Endothelial cell of umbilical vein (primary cell): ENCODE data around the gene PRCC. TPM values are rescaled to one million over a fixed set of nuclear protein-coding genes. Genes with fewer than 3 reads are reported as not detected.

Experiments used
- BruUV-seq: library from RNA; stranded (reverse); fragments of 400-500 nt; replicated peaks from 2 replicates; lab custom pipeline; 2021; lab: Mats Ljungman, UMichigan
- CTCF ChIA-PET: fragments of 300-600, 350-600 bp; sonication (Branson Sonifier 250); formaldehyde crosslinking; loops from one replicate; lab custom pipeline; 2021; ENCODE audit warnings: antibody characterized with exemption, inconsistent platforms; lab: Charles Lee
- POLR2A ChIA-PET: fragments of 300-600, 350-600 bp; sonication (Branson Sonifier 250); formaldehyde crosslinking; loops from one replicate; lab custom pipeline; 2021; ENCODE audit warnings: antibody characterized with exemption, inconsistent platforms; lab: Charles Lee
- DNase-seq: peaks from one replicate; pipeline ENCODE4 v3.0.0-alpha.2; 2011; ENCODE audit warnings: low read depth, low spot score
- FAIRE-seq: peaks from 2 replicates; lab custom pipeline; 2011; peaks lifted over from hg19 to GRCh38; lab: Jason Lieb, UNC
- H2AFZ ChIP-seq: 2 replicates; pipeline ENCODE4 v1.6.0; 2012; ENCODE audit warnings: low read depth, low read length, control low read depth, inconsistent platforms
- H3K27ac ChIP-seq: 2 replicates; pipeline ENCODE4 v1.5.1; 2011; ENCODE audit warnings: low read depth, mild to moderate bottlenecking, control low read depth, low read length, moderate library complexity; ENCODE audit not compliant: insufficient read depth
- H3K27me3 ChIP-seq, 2 experiments: 2 replicates each; pipeline versions ENCODE4 v1.6.0 to v1.6.1; 2011; ENCODE audit warnings: low read length in 2 of 2, mixed read lengths in 1 of 2; ENCODE audit not compliant: control insufficient read depth in 2 of 2, insufficient read depth in 2 of 2
- H3K36me3 ChIP-seq, 2 experiments: 2 replicates in 1 of 2; 3 replicates in 1 of 2; pipeline ENCODE4 v1.5.1; 2011; ENCODE audit warnings: low read length in 2 of 2, mild to moderate bottlenecking in 1 of 2, moderate library complexity in 1 of 2; ENCODE audit not compliant: control insufficient read depth in 2 of 2, insufficient read depth in 2 of 2; ENCODE audit errors: extremely low read depth in 1 of 2
- H3K4me1 ChIP-seq: 3 replicates; pipeline ENCODE4 v1.5.1; 2011; ENCODE audit warnings: mild to moderate bottlenecking, low read length; ENCODE audit not compliant: control insufficient read depth, insufficient read depth; ENCODE audit errors: extremely low read depth
- H3K4me2 ChIP-seq: 2 replicates; pipeline ENCODE4 v1.6.1; 2011; ENCODE audit warnings: low read length, control low read depth, mixed read lengths; ENCODE audit not compliant: insufficient read depth
- H3K4me3 ChIP-seq, 3 experiments: fragments of 200-600 bp in 1 of 3; sonication (generic), shearing (Covaris generic) in 1 of 3; replicated peaks in 1 of 3; 2 replicates each; pipeline ENCODE4 v1.5.1; 2011 to 2016; ENCODE audit warnings: control low read depth in 3 of 3, low read length in 3 of 3, mild to moderate bottlenecking in 2 of 3, inconsistent platforms in 1 of 3, low read depth in 1 of 3, moderate library complexity in 1 of 3; ENCODE audit not compliant: insufficient read depth in 1 of 3
- H3K79me2 ChIP-seq: 2 replicates; pipeline ENCODE4 v1.6.0; 2012; ENCODE audit warnings: low read length, inconsistent platforms; ENCODE audit not compliant: control insufficient read depth, insufficient read depth
- H3K9ac ChIP-seq: replicated peaks from 2 replicates; pipeline ENCODE3; 2011; ENCODE audit warnings: low read length, control low read depth; ENCODE audit not compliant: insufficient read depth; ENCODE audit errors: extremely low read depth
- H3K9me1 ChIP-seq: replicated peaks from 3 replicates; pipeline ENCODE4 v1.6.0; 2011; ENCODE audit warnings: mild to moderate bottlenecking, low read length; ENCODE audit not compliant: control insufficient read depth, insufficient read depth; ENCODE audit errors: extremely low read depth
- H3K9me3 ChIP-seq: replicated peaks from 2 replicates; pipeline ENCODE4 v1.5.1; 2012; ENCODE audit warnings: low read length, inconsistent platforms; ENCODE audit not compliant: control insufficient read depth, insufficient read depth
- H4K20me1 ChIP-seq: replicated peaks from 2 replicates; pipeline ENCODE3; 2011; ENCODE audit warnings: mild to moderate bottlenecking, low read length; ENCODE audit not compliant: control insufficient read depth, insufficient read depth; ENCODE audit errors: extremely low read depth
- EZH2 ChIP-seq: IDR thresholded peaks from 2 replicates; pipeline ENCODE4 v1.6.1; 2012; ENCODE audit warnings: borderline replicate concordance, low read depth, mild to moderate bottlenecking, moderate library complexity, low read length, inconsistent platforms; ENCODE audit not compliant: severe bottlenecking
- FOS ChIP-seq: IDR thresholded peaks from 2 replicates; pipeline ENCODE4 v1.6.1; 2011; ENCODE audit warnings: mild to moderate bottlenecking, low read length, moderate library complexity, borderline replicate concordance; ENCODE audit not compliant: insufficient read depth
- GATA2 ChIP-seq: IDR thresholded peaks from 2 replicates; pipeline ENCODE4 v1.7.0; 2011; ENCODE audit warnings: low read depth, mild to moderate bottlenecking, moderate library complexity, mixed read lengths, low read length; ENCODE audit not compliant: insufficient read length, insufficient read depth
- JUN ChIP-seq: IDR thresholded peaks from 2 replicates; pipeline ENCODE4 v1.6.1; 2011; ENCODE audit warnings: borderline replicate concordance, low read depth; ENCODE audit not compliant: insufficient read length, insufficient read depth
- MAX ChIP-seq: IDR thresholded peaks from 2 replicates; pipeline ENCODE4 v1.6.1; 2011; ENCODE audit not compliant: insufficient read depth, insufficient read length
- MYC ChIP-seq: IDR thresholded peaks from one replicate; pipeline ENCODE4 v1.6.1; 2011; ENCODE audit warnings: mild to moderate bottlenecking, low read depth, low read length
- POLR2A ChIP-seq: IDR thresholded peaks from 2 replicates; pipeline ENCODE4 v1.6.1; 2012; ENCODE audit warnings: low read depth, mild to moderate bottlenecking, control low read depth, low read length
- POLR2AphosphoS5 ChIP-seq: IDR thresholded peaks from 2 replicates; pipeline ENCODE4 v1.6.1; 2012; ENCODE audit warnings: low read depth, mild to moderate bottlenecking, control low read depth, low read length, moderate library complexity; ENCODE audit not compliant: insufficient read depth
- dilution Hi-C: fragments of 300-500 bp; cut with MboI; formaldehyde crosslinking; loops from one replicate; pipeline ENCODE4 v1.15.0; 2019; ENCODE audit warnings: low sequenced_read_pairs; ENCODE audit not compliant: extremely low pct_ligation_motif_present
- intact Hi-C: fragments of 100-400 bp; cut with micrococcal nuclease; formaldehyde crosslinking; loops from one replicate; pipeline ENCODE4 v1.10.0; 2022
- polyA plus RNA-seq, 4 experiments: library from polyadenylated mRNA; depleted of rRNA in 3 of 4; stranded (reverse) in 3 of 4; unstranded in 1 of 4; fragments of >200 nt; gene quantifications; 2 replicates each; pipeline versions ENCODE4 v1.2.1 to v1.2.3, GENCODE V29; 2011 to 2012; ENCODE audit warnings: missing spikeins in 1 of 4
- total RNA-seq: library from RNA; stranded (reverse); gene quantifications from 2 replicates; pipeline ENCODE4 v1.2.3, GENCODE V29; 2021
- TF ChIP-seq, protein P1 (sequence below), 2 donors: IDR thresholded peaks; 1 replicate in 1 of 2; 2 replicates in 1 of 2; pipeline ENCODE4 v1.5.1; 2011; ENCODE audit warnings: low read length in 2 of 2, mild to moderate bottlenecking in 2 of 2, moderate library complexity in 2 of 2, control low read depth in 1 of 2, inconsistent platforms in 1 of 2, low read depth in 1 of 2; ENCODE audit not compliant: insufficient read depth in 1 of 2; ENCODE audit errors: extremely low read depth in 1 of 2

The PRCC gene
- total and polyA plus RNA-seq, 2 donors (not counting 3 experiments of a cell fraction or from before 2014, with no cell fraction given) = 71.5 to 77.4 TPM

GRCh38 chr1:156846643-156847042 is 79.3 kb downstream of the PRCC start:
- POLR2A ChIA-PET = no interaction called here
- no peaks in the 10 kb centered on the region for H3K9me1 ChIP-seq
- peaks cover 45% of the 10 kb centered on the region for H3K4me1 ChIP-seq
- no TSS peak for BruUV-seq
- no peak for DNase-seq
- CTCF ChIA-PET = interaction anchor here (1.0 to 5.4 kb wide), 6 partner anchors 8 to 121 kb away, joined by 3 to 42 read pairs (median 4); partner anchors contain the start of genes INSRR and NTRK1
- no peaks in the 10 kb centered on the region for H3K79me2 ChIP-seq
- no peaks in the 10 kb centered on the region for H3K36me3 ChIP-seq
- H3K27ac ChIP-seq = no peak overlapping the region
- dilution Hi-C loops (no loop called here), intact Hi-C loops (no loop called here)
- no peak overlapping the region for H3K4me3 ChIP-seq
- H3K9ac ChIP-seq = no peak overlapping the region
- FAIRE-seq = no peak
- H3K27me3 ChIP-seq = peaks cover 58 to 59% of the 10 kb centered on the region in 2 experiments
- H3K9me3 ChIP-seq = no peaks in the 10 kb centered on the region
- no peak overlapping the region for H3K4me2 ChIP-seq
- H2AFZ ChIP-seq = no peak overlapping the region
- TF ChIP-seq, protein P1, sequence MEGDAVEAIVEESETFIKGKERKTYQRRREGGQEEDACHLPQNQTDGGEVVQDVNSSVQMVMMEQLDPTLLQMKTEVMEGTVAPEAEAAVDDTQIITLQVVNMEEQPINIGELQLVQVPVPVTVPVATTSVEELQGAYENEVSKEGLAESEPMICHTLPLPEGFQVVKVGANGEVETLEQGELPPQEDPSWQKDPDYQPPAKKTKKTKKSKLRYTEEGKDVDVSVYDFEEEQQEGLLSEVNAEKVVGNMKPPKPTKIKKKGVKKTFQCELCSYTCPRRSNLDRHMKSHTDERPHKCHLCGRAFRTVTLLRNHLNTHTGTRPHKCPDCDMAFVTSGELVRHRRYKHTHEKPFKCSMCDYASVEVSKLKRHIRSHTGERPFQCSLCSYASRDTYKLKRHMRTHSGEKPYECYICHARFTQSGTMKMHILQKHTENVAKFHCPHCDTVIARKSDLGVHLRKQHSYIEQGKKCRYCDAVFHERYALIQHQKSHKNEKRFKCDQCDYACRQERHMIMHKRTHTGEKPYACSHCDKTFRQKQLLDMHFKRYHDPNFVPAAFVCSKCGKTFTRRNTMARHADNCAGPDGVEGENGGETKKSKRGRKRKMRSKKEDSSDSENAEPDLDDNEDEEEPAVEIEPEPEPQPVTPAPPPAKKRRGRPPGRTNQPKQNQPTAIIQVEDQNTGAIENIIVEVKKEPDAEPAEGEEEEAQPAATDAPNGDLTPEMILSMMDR (IDR thresholded peaks at IDR 0.05; ENCODE audit: extremely low read depth in 1 of 2, insufficient read depth in 1 of 2, low read depth in 1 of 2, low read length in 2 of 2) = no peak
- TF ChIP-seq MAX (no peak), POLR2A (no peak), FOS (no peak), GATA2 (no peak), EZH2 (no peak), JUN (no peak), MYC (no peak), POLR2AphosphoS5 (no peak)
- no peaks in the 10 kb centered on the region for H4K20me1 ChIP-seq
